Glomerular visceral epithelial cell (primary cell): Measurements from ENCODE around the gene KRT82.

ENCODE experiments used
- DNase-seq: peaks from one replicate; pipeline ENCODE4 v3.0.0-alpha.2; 2016; ENCODE audit errors: extremely low spot score

KRT82 gene

DNA sequence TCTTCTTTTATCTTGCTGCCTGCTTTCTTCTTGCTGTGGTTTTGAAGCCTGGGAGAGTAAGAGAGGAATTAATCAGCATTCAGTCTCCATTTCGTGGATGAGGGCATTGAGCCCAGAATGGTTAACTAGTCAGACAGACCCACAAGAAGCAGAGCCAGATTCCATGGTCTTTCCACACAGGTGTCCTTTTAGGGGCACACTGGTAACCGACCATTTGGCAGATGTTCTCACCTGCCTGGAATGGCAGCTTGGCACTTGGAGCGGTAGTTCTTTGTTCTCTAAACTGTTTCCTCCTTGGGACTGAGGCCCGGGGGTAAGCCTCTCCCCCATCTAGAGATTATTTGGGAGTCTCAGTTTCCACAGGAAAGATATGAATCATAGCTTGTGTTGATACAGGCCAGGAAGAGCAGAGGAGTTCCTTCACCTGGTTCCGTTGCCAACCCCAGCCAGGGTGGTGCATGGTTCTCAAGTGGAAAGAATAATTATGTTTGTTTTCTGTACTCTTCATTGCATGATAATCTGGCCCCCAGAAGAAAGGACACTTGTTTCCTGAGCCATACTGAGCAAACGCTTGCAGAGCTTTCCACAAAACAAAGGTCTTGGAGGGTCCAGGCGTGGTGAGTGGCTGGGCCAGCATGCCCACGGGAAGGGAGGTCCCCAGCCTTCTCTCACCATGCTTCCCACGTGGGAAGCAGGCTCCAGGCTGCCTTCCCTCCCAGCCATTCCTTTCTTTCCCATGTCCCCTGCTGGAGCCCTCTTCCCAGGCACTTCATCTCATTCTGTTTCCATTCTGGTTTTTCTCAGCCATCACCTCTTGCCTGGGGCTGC, 30.1 kb upstream of the KRT82 start:
- DNase-seq, result peak; percentile 35

DNA sequence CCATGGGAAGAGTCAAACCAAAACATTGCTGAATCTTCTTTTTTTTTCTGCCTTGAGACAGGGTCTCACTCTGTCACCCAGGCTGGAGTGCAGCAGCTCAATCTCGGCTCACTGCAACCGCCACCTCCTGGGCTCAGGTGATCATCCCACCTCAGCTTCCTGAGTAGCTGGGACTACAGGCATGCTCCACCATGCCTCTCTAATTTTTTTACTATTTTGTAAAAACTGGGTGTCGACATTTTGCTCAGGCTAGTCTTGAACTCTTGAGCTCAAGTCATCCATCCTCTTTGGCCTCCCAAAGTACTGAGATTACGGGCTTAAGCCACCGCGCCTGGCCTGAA, 29.5 kb upstream of the KRT82 start:
- DNase-seq, result no peak

DNA sequence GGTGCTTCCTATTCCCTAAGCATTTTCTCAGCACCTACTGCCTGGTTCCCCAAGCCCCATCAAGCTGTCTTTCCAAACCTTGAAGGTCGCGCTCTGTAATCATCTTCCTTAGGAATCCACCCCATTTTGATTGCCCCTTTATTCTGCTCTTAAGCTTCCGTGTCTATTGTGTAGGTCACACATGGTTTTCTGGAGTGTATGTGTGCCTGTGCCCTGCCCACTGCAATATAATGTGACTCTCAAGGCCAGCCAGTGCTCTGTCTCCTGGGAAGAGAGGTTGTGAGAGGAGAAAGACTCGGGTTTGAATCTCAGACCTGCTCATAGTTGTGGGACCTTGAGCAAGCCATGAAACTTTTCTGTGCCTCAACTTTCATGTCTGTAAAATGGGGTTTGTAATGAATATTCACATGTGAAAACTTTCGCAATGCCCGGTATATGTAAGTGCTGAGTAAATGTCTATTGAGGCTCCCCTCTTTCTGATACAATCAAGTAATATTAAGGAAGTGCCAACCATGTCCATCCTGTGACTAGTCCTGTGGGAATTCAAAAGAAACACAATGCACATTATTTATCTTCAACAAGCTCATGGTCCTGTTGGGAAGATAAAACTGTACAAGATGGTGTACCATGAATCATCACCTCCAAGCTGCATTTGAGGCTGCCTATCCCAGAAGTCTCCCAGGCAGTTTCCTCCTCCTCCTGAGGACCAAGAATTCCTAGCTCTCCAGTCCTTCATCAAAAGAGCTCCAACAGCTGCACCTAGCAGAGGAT, 28.8 kb upstream of the KRT82 start:
- no peak for DNase-seq

DNA sequence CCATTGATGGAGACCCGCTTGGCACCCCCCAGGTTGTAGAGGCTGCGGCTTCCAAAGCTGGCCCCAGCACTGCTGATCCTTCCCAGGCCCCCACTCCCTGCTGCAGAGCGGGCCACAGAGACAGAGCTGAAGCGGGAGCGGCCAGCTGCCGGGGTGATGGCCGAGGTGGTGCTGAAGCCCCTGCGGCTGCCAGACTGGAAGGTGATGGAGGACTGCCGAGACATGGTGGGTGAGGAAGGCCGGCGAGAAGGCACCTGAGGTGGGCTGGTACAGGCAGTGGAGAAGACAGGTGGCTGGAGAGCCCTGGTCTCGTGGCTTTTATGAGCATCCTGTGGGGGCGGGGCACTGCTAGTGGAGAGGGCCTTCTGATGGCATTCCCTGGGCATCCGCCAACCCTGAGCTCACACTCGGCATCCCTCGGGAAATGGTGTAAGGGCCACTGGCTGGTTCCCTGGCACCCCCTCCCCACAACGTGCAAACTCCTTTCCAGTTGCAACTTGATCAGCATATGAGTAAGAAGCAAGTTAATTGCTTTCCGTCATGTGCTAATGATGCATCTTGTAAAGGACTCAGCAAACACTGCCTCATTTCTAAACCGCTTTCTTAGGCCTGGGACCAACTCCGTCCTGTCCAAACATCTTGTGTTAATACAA, 28.1 kb upstream of the KRT82 start, which contains the start of gene KRT75:
Gene KRT75, minus strand, starts transcription at position 291 of the 653 bp plus-strand sequence. Its CDS starts 67 bp downstream, at position 224.
- no peak for DNase-seq

DNA sequence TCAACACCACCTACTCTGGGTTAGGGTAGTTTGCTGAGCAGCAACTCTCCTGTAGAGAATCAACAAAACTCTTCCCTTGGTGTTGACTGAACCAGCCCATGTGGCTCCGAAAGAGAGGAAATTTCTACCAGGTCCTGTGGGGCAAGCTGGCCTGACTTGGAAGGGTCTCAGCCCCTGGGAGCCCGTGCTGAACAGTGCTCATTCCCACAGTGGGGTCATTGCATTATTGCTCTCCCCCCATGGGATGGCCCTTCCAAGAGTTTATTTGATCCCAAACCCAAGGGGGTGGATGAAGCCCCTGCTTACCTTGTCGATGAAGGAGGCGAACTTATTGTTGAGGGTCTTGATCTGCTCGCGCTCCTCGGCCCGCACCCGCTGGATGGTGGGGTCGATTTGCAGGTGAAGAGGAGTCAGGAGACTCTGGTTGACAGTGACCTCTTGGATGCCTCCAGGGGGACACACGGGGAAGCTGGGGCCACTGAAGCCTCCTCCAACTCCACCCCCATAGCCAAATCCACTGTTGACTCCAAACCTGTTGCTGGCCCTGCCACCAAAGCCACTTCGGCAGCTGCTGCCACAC, 27.5 kb upstream of the KRT82 start:
- no peak for DNase-seq

DNA sequence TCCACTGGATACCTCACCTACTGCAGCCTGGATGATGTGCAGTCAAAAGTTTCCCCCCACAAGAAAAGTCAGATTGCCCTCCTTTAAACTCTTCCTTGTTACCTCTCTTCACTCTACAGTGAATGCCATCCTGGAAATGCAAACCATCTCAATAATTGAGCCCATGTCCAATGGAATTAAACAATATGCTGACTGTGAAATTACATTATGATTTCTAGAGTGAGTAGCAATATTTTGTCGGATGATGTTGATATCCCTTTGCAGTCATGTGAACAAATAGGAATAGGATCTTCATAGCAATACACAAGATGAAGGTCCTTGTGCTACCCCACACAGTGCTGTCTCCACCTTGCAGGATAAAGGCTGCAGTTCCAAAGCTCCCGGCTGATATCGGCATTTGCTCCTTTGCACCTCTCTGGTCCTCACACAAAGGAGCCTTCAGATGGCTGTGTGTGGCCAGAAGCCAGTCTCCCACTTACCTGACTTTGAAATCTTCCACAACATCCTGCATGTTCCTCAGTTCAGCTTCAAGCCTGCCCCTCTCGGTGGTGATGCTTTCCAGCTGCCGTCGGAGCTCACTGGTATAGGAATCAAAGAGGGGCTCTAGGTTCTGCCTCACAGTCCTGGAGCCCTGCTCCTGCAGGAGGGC, 26.5 kb upstream of the KRT82 start:
- no peak for DNase-seq

DNA sequence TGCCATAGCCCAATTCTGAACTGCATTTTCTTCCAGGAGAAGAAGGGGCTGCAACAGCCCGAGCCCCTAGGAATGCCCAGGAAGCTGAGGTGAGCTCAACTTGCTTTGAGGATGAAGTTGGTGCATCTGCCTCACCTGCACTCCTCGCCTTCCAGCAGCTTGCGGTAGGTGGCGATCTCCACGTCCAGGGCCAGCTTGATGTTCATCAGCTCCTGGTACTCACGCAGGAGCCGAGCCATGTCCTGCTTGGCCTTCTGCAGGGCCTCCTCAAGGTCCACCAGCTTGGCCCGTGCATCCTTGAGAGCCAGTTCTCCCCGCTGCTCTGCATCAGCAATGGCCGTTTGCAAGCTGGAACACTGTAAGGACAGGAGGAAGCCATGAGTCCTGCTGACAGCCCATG, 22.0 kb upstream of the KRT82 start:
- no peak for DNase-seq

DNA sequence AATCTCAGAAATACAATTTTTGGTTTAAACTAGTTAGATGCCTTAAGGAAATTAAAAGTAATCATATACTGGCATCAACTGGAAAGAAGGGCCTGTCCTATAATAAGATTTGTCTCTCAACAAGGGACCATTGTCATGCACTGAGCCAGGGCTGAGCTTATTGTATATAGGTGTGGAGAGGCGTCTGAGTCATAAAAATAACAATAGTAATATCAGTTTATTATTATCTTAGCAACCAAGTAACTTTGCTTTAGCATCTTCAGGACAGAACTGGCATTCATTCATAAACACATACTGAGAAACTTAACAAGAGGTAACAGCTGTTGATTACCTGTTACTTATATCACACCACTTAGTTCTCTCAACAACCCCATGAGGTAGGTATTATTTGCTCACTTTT, 20.9 kb upstream of the KRT82 start:
- no peak for DNase-seq

DNA sequence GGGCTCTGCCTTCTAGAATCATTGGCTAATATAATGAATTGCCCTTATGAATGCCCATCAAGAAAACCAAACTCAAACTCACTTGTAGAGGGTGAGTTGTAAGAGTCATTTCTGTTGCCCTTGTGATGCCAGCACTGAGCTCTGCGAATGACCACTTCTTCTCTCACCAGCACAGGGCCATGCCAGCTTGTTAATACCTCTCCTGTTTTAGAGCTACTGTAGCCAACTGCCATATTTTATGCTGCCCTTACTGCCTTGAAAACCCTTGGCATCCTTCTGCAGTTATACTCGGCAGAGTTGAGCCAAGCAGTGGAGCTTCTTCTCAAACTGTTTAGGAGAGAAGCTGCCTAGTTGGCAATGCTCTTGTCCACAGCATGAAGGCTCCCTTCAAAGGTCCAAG, 19.9 kb upstream of the KRT82 start:
- DNase-seq, result no peak

DNA sequence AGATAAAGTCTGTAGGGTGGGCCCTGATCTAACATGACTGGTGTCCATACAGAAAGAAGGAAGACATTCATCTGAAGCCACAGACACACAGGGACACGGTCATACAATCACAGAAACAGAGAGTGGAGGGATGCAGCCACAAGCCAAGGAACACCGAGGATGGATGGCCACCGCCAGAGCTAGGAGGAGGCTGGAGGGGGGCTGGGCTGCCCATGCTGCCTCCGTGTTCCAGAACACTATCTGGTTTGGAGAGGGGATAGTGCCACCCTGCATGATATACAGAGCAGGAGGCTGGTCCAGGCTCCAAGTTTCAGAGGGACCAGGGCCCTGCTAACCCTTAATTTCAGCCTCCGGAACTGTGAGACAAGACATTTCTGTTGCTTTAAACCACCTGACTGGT, 19.3 kb upstream of the KRT82 start:
- DNase-seq, result no peak

DNA sequence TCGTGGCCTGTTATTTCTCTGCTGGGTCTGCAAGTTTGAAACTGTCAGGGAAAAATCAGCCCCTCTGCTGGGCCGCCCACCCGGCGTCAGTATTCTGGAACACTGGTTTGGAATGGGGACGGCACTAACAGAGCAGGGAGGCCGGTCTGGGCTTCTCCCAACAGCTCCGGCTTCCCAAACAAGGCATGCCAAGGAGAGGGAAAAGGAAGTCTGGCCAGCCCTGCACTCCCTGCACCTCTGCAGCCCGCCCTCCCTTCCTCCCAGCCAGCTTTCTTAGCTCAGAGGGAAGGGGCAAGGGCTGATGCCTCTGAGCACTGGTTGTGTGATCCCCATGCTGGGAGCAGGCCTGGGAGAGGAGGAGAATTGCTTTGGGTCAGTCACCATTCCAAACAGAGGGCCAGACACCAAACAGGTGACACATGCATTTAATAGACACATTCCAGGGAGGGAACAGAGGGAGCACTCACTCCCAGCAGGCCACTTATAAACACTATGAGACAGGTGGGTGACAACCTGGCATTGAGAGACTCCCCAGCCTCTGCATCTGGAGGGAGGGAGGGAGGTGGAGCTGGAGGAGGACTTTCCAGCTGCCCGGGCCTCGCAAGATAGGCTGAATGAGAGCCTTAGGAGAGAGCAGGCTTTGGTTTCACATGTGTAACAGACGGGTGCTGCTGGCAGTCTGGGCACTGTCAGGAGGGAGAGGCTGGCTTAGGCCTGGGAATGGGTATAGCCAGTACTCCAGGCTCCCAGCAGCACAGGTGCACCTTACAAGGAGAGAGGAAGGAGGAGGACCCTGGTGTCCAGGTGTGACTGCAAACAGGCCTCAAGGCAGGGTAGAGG, 17.7 kb upstream of the KRT82 start:
- no peak for DNase-seq

DNA sequence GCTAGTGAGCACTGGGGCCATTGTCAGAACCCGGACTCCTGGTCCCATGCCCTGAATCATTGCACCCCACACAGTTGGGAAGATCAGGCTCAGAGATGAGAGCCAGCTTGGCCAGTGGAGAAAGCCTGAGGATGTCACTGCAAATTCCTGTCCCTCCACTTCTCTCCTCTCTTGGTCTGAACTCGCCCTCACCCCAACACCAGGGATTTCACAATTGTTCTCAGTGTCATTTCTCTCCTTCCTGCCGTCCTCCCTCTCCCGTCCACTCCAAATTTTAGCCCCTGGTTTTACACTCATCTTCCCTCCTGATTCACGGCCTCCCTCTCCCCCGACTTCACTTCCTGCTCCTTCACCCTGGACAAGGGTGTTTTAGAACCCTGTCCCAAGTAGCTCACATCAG, 16.9 kb upstream of the KRT82 start:
- DNase-seq, result no peak

DNA sequence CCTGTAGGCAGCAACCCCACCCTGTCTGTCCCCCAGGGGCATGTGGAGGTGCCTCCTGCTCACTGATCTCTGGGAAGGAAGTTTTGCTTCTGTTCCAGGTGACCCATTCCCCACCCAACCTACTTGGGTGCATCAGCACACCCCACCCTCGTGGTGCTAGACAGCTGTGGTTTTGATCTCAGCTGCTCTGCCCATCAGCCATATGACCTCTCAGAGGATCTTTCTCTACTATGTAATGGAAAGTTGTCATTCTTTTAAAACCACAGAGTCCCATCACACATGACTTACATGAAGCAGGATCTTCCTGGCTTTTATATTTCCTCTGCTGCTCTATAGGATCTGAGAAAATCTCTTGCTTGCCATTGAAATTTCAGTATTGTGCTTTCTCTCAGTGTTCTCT, 13.5 kb upstream of the KRT82 start:
- peak; percentile 64 for DNase-seq

DNA sequence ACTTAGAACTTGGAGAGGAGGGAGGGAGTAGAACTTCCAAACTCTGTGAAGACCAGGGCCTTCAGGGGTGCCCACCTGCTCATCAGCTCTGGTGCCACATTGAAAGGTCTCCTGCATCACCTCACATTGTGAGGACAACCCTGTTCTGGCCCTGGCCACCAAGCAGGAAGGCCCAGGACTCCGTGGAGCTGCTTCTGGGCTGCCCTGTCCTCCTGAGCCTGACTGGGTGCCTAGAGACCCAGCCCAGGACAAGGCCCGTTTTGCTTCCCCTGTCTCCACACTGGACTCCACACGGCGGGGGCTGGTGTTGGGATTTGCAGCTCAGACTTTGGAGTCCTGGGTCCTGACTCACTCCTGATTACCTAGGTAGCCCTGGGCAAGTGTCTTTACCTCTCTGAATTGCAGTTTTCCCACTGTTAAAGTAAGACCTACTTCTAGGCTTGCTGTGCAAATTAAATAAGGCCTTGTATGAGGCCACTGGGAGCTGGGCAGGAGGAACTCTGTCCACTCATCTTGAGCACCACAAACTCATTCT, 12.5 kb upstream of the KRT82 start:
- DNase-seq, result no peak

DNA sequence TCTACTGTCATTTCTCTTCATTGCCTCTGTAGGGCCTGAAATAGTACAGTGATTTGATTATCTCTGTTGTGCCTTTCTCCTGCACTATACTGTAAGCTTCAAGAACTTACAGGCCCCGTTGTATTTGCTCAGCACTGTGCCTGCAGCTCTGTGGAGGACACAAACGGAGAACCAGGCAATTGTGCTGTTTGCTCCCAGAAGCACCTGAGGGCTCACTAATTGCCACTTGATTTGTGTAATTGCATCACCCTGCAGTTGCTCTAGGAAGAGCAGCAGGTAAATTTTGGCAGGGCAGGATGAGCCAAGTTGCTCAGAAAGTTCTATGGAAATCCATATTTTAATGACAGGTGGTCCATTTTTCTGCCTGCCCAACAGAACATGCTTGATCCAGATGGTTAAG, 11.6 kb upstream of the KRT82 start:
- no peak for DNase-seq

DNA sequence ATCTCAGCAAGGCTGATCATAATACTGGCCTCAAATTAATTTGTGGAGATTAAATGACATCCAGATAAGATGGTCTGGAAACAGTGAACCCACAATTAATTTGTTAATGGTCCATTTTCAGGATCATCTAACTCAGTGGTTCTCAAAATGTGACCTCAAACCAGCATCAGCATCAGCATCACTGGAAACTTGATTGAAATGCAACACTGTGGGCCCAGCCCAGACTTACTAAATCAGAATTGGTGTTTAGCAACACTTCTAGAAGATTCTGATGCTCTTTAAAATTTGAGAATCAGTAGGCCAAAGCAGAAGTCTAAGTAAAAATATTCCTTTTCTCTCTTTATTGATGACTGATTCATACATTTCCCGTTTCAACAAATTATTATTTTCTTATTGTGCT, 10.7 kb upstream of the KRT82 start:
- no peak for DNase-seq

DNA sequence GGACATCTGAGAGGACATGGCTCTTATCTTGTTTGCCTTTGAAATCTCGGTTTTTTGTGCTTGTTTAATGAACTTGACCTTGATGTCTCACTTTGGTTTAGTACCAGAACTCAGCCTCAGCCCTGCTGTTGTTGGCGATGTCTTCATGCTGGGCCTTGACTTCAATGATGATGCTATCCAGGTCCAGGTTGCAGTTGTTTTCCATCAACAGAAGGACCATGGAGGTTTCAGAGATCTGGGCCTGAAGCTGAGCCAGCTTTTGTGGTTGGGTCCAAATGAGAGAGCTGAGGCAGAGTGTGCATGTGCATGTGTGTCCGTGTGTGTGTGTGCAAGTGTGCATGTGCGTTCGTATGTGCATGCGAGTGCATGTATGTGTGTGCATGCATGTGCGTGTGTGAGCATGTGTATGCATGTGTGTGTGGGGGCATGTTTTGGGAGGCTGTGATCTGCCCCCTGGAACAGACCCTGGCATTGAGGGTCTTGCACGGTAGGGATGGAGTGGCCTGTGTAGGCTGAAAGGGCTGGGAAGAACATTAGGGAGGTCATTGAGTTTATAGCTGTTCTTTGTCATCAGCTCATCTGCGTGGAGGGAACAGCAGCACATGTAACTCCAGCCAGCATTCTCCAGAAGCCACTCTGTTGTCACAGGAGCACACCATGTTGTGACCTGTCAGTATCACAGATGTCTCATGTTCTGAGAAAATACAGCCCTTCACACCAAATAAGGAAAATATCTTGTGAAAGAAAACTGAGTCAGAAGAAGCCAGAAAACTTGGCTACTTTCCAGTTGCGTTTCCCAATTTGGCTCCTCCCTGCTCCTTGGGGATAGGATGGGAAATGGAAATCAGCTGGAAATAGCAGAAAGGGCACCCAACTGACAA, 10.0 kb upstream of the KRT82 start:
- DNase-seq, result peak; percentile 38

DNA sequence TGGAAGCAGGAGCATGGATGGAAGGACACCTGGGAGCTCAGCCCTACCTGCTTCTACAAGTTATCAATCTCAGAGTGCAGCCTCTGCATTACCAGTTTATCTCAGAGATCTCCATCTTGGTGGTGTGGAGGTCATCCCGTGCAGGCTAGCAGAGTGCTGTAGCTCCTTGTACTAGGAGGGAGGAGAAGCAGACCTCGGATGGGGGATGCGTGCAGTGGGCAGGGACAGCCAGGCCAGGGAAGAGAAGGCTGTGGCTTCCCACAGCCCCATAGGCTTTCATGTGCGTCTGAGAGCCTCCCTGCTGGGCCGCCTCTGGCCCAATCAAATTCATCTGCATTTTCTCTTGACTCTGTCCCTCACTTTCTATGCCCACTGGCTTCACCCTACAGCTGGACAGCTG, 8.8 kb upstream of the KRT82 start:
- no peak for DNase-seq

DNA sequence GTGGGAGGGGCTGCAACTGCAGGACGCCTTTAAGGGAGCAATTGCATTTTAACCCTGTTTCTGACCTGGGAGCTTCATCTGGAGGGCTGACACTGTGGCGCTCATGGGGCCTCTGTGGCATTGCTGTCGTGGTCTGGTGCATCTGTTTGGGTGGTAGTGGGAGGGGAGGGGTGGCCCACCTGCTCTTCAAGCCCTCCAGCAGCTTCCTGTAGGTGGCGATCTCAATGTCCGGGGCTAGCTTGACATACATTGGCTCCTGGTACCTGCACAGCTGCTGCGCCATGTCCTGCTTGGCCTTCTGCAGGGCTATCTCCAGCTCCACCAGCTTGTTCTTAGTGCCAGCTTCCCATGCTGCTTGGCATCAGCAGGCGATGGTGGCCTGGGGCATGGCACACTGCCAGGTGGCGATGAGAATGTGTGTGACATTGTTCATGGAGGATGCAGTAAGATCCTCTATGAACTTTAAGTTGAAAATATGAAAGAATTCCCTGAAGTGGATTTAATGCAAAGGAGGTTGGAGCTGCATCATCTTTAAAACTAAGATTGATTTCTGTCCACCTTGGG, 7.7 kb upstream of the KRT82 start:
- no peak for DNase-seq
